ENCODE results near the gene ERC2.

DNA sequence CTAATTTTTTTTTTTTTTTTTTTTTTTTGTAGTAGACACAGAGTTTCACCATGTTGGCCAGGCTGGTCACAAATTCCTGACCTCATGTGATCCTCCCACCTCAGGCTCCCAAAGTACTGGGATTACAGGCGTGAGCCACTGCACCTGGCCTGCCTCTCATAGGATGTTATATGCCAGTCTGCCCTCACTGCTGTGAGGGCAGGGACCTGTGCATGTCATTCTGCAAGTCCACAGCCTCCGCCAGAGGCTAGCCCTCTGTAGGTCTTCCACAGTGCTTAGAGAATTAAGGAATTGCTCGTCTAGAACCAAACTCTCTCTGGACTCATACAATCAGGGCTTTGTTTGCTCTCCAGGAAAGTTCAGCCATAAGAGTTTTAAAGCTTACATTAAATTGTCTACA, 817.3 kb downstream of the ERC2 start:
- TF ChIP-seq, protein P1, sequence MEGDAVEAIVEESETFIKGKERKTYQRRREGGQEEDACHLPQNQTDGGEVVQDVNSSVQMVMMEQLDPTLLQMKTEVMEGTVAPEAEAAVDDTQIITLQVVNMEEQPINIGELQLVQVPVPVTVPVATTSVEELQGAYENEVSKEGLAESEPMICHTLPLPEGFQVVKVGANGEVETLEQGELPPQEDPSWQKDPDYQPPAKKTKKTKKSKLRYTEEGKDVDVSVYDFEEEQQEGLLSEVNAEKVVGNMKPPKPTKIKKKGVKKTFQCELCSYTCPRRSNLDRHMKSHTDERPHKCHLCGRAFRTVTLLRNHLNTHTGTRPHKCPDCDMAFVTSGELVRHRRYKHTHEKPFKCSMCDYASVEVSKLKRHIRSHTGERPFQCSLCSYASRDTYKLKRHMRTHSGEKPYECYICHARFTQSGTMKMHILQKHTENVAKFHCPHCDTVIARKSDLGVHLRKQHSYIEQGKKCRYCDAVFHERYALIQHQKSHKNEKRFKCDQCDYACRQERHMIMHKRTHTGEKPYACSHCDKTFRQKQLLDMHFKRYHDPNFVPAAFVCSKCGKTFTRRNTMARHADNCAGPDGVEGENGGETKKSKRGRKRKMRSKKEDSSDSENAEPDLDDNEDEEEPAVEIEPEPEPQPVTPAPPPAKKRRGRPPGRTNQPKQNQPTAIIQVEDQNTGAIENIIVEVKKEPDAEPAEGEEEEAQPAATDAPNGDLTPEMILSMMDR (IDR thresholded peaks at IDR 0.05) = no peak
- TF ChIP-seq, protein P2, sequence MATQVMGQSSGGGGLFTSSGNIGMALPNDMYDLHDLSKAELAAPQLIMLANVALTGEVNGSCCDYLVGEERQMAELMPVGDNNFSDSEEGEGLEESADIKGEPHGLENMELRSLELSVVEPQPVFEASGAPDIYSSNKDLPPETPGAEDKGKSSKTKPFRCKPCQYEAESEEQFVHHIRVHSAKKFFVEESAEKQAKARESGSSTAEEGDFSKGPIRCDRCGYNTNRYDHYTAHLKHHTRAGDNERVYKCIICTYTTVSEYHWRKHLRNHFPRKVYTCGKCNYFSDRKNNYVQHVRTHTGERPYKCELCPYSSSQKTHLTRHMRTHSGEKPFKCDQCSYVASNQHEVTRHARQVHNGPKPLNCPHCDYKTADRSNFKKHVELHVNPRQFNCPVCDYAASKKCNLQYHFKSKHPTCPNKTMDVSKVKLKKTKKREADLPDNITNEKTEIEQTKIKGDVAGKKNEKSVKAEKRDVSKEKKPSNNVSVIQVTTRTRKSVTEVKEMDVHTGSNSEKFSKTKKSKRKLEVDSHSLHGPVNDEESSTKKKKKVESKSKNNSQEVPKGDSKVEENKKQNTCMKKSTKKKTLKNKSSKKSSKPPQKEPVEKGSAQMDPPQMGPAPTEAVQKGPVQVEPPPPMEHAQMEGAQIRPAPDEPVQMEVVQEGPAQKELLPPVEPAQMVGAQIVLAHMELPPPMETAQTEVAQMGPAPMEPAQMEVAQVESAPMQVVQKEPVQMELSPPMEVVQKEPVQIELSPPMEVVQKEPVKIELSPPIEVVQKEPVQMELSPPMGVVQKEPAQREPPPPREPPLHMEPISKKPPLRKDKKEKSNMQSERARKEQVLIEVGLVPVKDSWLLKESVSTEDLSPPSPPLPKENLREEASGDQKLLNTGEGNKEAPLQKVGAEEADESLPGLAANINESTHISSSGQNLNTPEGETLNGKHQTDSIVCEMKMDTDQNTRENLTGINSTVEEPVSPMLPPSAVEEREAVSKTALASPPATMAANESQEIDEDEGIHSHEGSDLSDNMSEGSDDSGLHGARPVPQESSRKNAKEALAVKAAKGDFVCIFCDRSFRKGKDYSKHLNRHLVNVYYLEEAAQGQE (IDR thresholded peaks at IDR 0.05) = no peak
- TF ChIP-seq POLR2A (IDR thresholded peaks at IDR 0.05; ENCODE audit: low read length) = no peak
- TF ChIP-seq CBX8 (IDR thresholded peaks at IDR 0.05) = no peak
- no peak for TF ChIP-seq MYC (IDR thresholded peaks at IDR 0.05; ENCODE audit: borderline replicate concordance, low read length)
- TF ChIP-seq EP300 (IDR thresholded peaks at IDR 0.05) = no peak
- no peak for TF ChIP-seq FOSL2 (IDR thresholded peaks at IDR 0.05)
- no peak for TF ChIP-seq FOSL2 (CRISPR knock-in tag; IDR thresholded peaks at IDR 0.05)
- no peak for TF ChIP-seq MAFK (IDR thresholded peaks at IDR 0.05; ENCODE audit: partially characterized antibody)
- TF ChIP-seq JUN (IDR thresholded peaks at IDR 0.05) = no peak
- TF ChIP-seq, protein P3, sequence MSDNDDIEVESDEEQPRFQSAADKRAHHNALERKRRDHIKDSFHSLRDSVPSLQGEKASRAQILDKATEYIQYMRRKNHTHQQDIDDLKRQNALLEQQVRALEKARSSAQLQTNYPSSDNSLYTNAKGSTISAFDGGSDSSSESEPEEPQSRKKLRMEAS (IDR thresholded peaks at IDR 0.05) = no peak
- no peak for TF ChIP-seq RAD21 (conservative IDR thresholded peaks at IDR 0.05 in 1 of 2, IDR thresholded peaks at IDR 0.05 in 1 of 2)
- TF ChIP-seq, protein P4, sequence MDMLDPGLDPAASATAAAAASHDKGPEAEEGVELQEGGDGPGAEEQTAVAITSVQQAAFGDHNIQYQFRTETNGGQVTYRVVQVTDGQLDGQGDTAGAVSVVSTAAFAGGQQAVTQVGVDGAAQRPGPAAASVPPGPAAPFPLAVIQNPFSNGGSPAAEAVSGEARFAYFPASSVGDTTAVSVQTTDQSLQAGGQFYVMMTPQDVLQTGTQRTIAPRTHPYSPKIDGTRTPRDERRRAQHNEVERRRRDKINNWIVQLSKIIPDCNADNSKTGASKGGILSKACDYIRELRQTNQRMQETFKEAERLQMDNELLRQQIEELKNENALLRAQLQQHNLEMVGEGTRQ (IDR thresholded peaks at IDR 0.05) = no peak
